Neural cell (in vitro differentiated cells): ENCODE measurements around the gene TSPOAP1.

ENCODE experiments used
- CTCF ChIP-seq: fragments of 450-650 bp; IDR thresholded peaks from 2 replicates; pipeline ENCODE4 v1.5.1; 2014; ENCODE audit warnings: antibody characterized with exemption, mild to moderate bottlenecking, moderate library complexity; ENCODE audit not compliant: poor library complexity, severe bottlenecking
- EZH2 ChIP-seq: fragments of 200-600, 300-800 bp; shearing (Covaris generic), sonication (generic); IDR thresholded peaks from 2 replicates; pipeline ENCODE4 v1.6.1; 2014; ENCODE audit warnings: antibody characterized with exemption, low read length, borderline replicate concordance, mild to moderate bottlenecking; ENCODE audit not compliant: insufficient read depth, poor library complexity, severe bottlenecking
- MXI1 ChIP-seq: fragments of 450-650 bp; conservative IDR thresholded peaks from 2 replicates; pipeline ENCODE4 v1.6.1; 2014; ENCODE audit warnings: antibody characterized with exemption, mild to moderate bottlenecking; ENCODE audit not compliant: poor library complexity, severe bottlenecking
- REST ChIP-seq: IDR thresholded peaks from 2 replicates; pipeline ENCODE4 v1.6.1; 2012; ENCODE audit warnings: borderline replicate concordance

GRCh38 chr17:58321571-58322525 lies 6.7 kb downstream of the TSPOAP1 start:
- no peak for TF ChIP-seq EZH2
- TF ChIP-seq CTCF = no peak
- TF ChIP-seq MXI1 = no peak
- no peak for TF ChIP-seq REST
